Measurements from ENCODE around the gene HIF1A.

GRCh38 chr14:61694830-61695694 lies at the start of gene HIF1A:
- TF ChIP-seq CTCF (IDR thresholded peaks at IDR 0.05) (no peak), POLR2A (IDR thresholded peaks at IDR 0.05) (peak; percentile 97 to 98)
